ENCODE data around the gene ST6GAL1.
"Not testable (repeated sequence)": the region's sequence is repeated elsewhere in the genome, so short reads cannot be mapped to it uniquely, and the experiment has no call there.

The ST6GAL1 gene

GRCh38 chr3:186945255-186945823 lies 15.0 kb downstream of the ST6GAL1 start:
- no peak for TF ChIP-seq CTCF (IDR thresholded peaks at IDR 0.05; ENCODE audit: low read depth, low read length)
- H3K4me3 ChIP-seq (replicated peaks in 1 of 2; ENCODE audit: low read depth in 2 of 2, low read length in 2 of 2), result no peak overlapping the region
- DNase-seq (ENCODE audit: low read depth in 2 of 2), result peak in 1 of 2 donors; percentile 21

DNA sequence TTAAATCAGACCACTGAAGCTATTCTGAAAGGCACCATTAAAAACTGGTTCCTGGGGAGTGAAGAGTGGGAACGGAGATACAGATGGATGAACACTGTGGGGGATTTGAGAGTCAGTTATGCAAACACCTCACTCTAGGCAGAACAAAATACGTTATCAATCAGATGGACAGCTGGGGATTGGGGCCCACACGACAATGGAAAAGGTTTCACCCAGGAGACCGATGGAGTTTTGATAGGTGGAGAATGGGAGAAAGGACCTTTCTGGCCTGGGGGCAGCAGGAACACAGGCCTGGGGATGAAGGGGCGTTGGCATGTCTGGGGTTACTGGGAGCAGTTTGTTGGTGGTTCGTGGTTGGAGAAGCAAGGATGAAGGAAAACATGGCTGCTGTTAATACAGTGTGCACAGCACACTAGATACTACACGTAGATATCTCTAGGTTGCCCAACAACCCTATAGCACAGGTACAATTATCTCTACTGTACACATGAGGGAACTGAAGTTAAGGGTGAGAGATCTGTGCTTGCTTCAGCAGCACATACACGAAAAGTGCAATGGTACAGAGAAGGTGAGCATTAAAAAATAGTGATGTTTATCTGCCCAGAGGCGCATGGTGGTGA lies 16.5 kb downstream of the ST6GAL1 start:
- H3K4me3 ChIP-seq (replicated peaks in 1 of 2; ENCODE audit: low read depth in 2 of 2, low read length in 2 of 2), result no peak overlapping the region
- no peak for DNase-seq (ENCODE audit: low read depth in 2 of 2)
- TF ChIP-seq CTCF (IDR thresholded peaks at IDR 0.05; ENCODE audit: low read depth, low read length), result no peak

DNA sequence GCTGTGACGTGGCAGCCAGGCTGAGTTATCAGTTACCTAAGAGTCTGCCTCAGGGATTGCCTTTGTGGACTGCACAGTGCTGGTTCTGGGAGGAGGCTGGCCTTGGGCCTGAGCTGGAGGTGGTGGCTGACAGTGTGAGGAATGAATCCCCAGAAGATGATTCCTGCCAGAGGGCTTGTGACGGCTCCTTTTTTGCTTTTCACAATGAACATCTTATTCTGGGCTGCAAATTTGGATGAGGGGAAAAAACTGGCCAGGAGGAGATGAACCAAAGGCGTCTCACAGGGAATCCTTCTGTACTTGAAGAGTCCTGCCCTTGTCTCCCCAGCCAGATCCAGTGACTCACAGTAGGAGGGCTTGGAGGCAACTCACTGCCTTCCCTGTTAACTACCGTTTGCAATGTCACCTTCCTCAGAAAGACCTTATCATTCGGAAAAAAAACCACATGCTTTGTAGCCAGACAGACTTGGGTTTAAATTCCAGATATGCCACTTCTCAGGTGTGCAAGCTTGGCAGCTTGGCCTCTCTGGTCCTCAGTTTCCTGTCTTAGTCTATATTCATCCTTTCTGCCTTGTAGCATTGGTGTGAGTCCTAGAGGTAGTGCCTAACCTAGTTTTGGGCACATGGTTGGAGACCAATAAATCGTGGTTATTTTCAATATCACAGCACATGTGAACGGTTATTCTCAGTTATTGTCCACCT lies 19.1 kb downstream of the ST6GAL1 start:
- DNase-seq (ENCODE audit: low read depth in 2 of 2), result peak; percentile 12 to 33
- TF ChIP-seq CTCF (IDR thresholded peaks at IDR 0.05; ENCODE audit: low read depth, low read length), result no peak
- no peak overlapping the region for H3K4me3 ChIP-seq (replicated peaks in 1 of 2; ENCODE audit: low read depth in 2 of 2, low read length in 2 of 2)

DNA sequence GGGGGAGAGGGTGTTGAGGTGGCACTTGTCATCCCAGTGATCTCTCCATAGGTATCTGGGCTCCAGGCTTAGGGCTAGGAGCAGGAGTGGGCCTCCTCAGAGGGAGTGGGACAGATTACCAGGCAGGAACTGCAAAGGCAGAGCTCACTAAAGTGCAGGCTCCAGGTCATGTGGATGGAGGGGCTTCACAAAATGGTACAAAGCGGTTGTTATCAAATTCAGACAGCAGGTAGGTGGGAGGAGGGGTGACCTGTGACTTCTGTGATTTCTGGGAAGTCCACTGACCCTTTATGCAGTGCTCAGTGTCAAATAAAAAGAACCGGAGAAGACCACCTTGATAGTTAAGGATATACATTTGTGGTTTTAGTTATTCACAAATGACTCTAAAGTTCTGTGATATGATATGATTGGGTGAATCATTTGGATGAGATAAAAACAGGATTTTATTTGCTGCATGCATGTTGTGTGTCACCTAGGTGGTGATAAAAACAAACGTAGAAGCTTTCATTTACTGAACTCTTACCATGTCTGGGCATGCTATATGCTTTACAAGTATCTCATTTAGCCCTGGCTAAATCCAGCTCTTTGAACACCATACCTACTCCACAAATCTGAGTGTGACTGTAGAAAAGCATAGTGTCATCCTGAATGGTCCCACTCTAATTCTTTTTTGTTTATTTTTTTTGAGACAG lies 20.2 kb downstream of the ST6GAL1 start:
- no peak for TF ChIP-seq CTCF (IDR thresholded peaks at IDR 0.05; ENCODE audit: low read depth, low read length)
- DNase-seq (ENCODE audit: low read depth in 2 of 2), result no peak
- H3K4me3 ChIP-seq (replicated peaks in 1 of 2; ENCODE audit: low read depth in 2 of 2, low read length in 2 of 2), result no peak overlapping the region

DNA sequence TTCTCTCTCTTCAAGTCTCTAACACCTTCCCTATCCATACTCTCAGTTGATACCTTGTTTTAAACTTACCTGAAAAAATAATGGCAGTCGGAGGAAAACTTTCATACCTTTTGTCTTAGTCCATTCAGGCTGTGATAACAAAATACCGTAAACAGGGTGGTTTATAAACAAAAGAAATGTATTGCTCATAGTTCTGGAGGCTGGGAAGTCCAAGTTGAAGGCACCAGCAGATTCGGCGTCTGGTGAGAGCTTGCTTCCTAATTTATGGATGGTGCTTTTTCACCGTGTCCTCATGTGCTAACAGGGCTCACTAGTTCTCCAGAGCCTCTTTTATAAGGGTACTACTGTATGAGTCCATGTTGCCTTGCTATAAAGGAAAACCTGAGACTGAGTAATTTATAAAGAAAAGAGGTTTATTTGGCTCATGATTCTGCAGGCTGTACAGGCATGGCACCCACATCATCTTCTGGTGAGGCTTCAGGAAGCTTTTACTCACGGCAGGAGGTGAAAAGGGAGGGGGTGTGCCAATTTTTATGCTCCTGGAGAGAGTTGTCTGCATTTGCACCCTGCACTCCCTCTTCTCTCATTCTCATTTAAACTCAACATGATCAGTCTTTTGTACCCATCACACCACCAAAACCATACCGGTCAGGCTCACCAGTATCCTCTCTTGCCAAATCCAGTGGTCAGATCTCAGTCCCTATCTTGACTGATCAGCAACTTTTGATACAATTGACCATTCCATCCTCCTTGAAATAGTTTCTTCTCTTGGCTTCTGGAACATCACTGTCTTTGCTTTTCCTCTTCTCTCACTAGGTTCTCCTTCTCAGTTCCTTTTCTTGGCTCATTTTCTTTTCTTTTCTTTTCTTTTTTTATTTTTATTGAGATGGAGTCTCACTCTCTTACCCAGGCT lies 21.6 kb downstream of the ST6GAL1 start:
- no peak for DNase-seq (ENCODE audit: low read depth in 2 of 2)
- no peak for TF ChIP-seq CTCF (IDR thresholded peaks at IDR 0.05; ENCODE audit: low read depth, low read length)

DNA sequence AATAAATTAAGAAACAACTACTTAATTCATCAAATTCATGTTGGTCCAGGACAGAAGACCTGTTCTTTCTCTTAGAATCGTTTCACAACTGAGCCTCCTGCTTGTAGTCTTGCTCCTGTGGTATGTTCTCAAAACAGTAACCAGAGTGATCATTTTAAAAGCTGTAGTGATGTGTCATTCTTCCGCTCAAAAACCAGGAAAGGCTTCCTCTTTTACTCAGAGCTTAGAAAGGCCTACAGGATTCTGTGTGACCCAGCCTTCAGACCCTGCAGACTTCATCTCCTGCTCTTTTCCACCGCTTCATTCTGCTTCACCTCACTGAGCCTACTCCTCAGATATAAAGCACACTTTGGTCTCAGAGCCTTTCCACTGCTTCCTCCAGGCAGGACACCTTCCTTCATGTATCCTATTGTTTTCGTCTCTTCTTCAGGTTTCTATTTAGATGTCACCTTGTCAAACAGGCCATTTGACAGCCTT lies 22.7 kb downstream of the ST6GAL1 start:
- DNase-seq (ENCODE audit: low read depth in 2 of 2), result peak; percentile 42 to 67
- H3K4me3 ChIP-seq (replicated peaks in 1 of 2; ENCODE audit: low read depth in 2 of 2, low read length in 2 of 2), result no peak overlapping the region

More for the DNA sequence above, 21.6 kb downstream of the ST6GAL1 start:
- no peak overlapping the region for H3K4me3 ChIP-seq (replicated peaks in 1 of 2; ENCODE audit: low read depth in 2 of 2, low read length in 2 of 2)

GRCh38 chr3:186953992-186954699 lies 23.8 kb downstream of the ST6GAL1 start:
- not testable (repeated sequence) for DNase-seq (ENCODE audit: low read depth in 2 of 2); H3K4me3 ChIP-seq (replicated peaks in 1 of 2; ENCODE audit: low read depth in 2 of 2, low read length in 2 of 2)

More for the DNA sequence above, 22.7 kb downstream of the ST6GAL1 start:
- TF ChIP-seq CTCF (IDR thresholded peaks at IDR 0.05; ENCODE audit: low read depth, low read length), result no peak

All from cardiac fibroblast (primary cell).